Measurements from ENCODE around the gene MSANTD2.
"Not testable (repeated sequence)": the region's sequence is repeated elsewhere in the genome, so short reads cannot be mapped to it uniquely, and the experiment has no call there.

MSANTD2 gene

DNA sequence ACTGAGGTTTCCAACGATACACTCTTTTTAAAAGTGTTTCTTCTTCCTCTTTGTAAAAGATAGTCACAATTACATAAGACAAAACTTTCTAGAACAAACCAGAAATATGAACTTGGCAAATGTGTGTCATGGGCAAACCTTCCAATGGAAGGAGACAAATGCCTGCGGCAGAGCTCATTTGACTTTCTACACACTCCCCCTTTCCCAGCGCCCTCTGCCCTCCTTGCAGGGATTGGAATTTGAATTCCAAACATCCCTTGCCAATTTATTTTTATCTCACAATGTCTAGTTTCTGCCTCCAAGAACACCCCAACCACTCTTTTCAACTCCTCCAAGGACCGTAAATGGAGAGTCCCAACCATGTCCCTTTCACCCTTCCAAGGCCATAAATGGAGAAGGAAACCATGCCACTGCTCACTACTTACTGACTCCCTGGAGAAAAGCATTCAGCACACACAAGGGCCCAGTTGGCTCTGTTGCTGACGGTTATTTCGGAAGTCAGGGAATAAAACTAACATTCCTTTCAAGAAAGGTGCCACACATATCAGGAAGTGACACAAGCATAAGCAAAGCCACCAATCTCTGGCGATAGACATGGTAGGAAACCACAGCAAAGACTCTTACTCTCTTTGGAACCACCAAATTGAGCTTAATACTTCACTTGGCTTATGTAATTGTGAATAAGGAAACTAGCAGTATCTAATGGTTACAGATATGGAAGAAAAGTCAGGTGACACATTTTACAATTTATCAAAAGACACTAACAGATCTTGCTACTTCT lies 23.2 kb downstream of the MSANTD2 start:
- DNase-seq (ENCODE audit: low read depth, low spot score): no peak

DNA sequence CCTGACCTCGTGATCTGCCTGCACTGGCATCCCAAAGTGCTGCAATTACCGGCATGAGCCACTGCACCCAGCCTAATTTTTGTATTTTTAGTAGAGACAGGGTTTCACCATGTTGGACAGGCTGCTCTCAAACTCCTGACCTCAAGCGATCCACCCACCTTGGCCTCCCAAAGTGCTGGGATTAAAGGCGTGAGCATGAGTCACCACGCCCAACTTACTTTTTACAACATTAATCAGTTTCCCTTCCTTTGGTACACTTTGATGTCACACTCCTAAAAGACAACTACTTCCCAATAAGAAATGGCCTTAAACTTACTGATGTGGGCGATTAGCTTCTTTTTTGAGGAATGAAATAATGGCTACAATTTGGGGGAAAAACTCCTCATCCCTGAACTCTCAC lies 29.2 kb downstream of the MSANTD2 start:
- DNase-seq (ENCODE audit: low read depth, low spot score): not testable (repeated sequence)

DNA sequence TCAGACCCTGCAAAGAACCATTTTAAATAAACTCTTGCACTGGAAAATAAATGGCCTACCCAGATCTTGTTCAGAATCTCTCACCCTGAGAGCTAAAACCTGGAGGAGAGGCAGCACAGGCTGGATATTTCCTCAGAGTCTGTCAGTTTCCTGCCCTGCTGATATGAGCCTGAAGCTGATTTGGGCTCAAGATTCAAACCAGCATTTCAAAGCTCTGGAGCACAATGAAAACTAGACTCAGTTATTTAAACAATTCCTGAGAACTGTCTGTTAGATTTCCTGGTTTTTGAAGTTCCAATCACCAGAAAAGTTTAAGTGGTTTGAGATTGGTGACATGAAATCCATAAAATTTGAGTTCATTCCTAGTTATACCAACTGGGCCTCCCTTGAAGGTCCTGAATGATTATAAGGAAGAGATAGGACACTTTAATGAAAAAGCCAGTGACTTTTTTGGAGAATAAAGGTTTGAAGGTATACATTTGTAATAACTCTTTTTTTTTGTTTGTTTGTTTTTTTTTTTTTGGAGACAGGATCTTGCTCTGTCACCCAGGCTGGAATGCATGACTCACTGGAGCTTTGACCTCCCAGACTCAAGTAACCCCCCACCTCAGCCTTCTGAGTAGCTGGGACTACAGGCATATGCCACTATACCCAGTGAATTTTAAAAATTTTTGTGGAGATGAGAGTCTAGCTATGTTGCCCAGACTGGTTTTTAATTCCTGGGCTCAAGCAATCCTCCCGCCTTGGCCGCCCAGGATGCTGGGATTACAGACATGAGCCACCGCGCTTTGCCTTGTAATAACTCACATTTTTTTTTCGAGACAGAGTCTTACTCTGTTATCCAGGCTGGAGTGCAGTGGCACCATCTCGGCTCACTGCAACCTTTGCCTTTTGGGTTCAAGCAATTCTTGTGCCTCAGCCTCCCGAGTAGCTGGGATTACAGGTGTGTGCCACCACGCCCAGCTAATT lies 30.1 kb downstream of the MSANTD2 start:
- DNase-seq (ENCODE audit: low read depth, low spot score): no peak

DNA sequence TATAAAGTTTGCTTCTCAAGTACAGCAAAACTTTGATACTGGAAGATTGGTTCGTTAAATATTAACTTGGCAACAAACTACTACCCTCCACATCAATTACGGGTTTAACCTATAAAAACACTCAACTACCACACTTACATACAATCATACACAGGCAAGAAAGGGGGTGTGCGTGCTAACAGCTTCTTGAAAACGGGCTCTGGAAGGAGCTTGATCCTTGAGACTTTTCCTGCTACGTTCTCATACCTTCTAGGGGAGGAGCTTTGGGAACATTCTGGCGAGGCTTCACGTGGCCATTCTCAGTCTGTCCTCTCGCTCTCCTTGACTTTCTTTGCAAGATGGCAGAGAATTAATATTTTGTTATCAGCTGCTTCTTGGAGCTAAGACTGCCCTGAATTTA lies 31.3 kb downstream of the MSANTD2 start:
- no peak for DNase-seq (ENCODE audit: low read depth, low spot score)

DNA sequence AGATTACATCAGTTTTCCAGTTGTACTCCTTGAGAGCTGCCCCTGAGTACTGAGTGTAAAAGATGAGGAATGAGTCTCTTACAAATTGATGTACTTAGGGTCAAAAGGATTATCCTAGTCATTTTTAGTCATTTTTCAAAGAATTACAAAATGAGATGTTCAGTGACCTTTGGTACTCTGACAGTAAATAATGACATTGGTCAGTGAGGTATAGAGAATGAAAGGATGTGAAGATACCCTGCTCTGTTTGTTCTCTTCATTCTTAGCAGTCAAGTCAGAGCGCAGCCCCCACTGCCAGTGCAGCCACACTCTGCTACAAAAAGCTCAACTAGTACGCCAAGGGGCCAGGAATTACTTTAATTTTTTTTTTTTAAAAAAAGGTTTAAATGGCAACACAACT lies 34.0 kb downstream of the MSANTD2 start:
- no peak for DNase-seq (ENCODE audit: low read depth, low spot score)

DNA sequence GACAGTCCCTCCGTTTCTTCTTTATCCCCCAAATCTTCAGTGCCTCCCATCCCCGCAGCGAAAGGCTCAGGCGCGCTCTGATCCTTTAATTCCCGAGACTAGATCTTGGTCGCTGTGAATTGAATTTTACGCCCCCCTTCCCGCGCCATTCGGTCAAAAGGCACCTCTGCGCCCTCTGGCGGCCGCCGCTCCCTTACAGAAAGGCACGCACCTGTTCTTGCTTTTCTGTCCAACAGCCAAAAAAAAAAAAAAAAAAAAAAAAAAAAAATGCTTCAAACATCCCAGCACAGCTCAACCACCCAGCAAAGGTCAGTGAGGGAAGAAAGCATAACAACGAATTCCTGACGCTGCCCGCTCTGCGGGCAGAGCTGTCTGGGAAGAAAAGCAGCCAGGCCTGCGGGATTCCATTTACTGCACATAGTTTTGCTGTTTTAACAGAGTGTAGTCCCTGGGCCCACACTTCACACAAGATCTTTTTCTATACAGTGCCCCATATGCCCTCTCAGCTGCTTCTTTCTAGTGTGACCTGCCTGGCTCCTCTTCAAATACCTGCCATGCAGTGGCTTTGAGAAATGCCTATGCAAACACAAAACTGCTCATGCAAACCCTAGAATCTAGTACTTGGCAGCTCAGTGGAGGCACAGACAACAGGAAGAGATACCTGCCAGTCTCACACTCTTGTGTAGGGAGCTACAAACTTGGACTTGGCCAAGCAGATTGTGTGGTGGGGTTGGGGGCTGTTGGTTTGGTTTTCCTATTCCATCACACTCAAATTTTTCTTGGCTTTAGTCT lies 36.9 kb downstream of the MSANTD2 start:
- peak; percentile 31 for DNase-seq (ENCODE audit: low read depth, low spot score)

DNA sequence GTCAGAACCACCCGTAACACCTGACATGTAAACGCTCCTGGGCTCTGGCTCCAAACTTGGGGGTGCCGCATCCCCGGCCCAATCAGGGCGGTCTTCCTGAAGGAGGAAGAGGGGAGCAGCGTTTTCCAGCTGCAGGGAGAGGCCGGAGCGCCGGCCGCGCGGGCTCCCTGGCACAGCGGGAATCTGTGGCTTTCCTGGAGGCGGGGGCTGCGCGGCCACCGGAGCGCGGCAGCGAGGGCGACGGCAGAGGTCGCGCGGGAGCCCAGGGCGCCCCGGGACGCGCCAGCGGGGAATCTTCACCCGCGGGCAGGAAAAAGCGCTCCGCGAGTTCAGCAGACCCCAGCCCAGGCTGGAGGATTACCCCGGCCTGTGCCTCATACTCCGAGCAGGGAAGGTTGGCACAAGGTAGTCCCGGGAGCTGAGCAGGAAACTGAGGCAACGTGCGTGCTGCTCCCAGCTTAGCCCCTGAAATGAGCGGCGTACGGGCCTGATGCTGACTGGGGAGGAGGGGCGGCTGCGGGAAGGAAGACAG lies 37.5 kb downstream of the MSANTD2 start:
- DNase-seq (ENCODE audit: low read depth, low spot score): no peak

DNA sequence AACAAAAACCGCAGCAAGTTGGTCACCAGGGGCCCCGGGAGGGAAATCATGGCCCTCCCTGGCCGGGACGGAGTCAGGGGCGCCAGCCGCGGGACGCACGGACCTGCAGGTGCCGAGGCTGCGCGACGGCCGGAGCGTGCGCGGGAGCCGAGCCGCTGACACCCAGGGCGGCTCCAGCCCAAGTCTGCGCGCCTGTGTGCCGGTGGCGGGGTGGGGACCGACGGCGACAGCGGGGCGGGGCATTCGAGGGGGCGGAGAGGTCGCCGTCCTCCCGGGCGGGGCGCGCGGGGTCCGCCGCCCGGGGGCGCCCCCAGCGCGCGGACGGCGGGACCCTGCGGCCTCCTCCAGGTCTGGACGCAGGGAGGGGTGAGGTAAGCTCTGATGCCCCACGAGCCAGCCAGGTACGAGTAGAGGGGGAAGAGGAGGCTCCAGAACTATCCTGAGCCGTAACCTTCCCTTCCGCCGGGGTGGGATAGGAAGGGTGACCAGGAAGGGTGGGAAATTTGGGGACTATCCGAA lies 38.0 kb downstream of the MSANTD2 start, which contains the start of gene ESAM:
Gene ESAM, minus strand, starts transcription at position 186 of the 519 bp plus-strand sequence. Its CDS starts 136 bp downstream, at position 50.
- DNase-seq (ENCODE audit: low read depth, low spot score): no peak

DNA sequence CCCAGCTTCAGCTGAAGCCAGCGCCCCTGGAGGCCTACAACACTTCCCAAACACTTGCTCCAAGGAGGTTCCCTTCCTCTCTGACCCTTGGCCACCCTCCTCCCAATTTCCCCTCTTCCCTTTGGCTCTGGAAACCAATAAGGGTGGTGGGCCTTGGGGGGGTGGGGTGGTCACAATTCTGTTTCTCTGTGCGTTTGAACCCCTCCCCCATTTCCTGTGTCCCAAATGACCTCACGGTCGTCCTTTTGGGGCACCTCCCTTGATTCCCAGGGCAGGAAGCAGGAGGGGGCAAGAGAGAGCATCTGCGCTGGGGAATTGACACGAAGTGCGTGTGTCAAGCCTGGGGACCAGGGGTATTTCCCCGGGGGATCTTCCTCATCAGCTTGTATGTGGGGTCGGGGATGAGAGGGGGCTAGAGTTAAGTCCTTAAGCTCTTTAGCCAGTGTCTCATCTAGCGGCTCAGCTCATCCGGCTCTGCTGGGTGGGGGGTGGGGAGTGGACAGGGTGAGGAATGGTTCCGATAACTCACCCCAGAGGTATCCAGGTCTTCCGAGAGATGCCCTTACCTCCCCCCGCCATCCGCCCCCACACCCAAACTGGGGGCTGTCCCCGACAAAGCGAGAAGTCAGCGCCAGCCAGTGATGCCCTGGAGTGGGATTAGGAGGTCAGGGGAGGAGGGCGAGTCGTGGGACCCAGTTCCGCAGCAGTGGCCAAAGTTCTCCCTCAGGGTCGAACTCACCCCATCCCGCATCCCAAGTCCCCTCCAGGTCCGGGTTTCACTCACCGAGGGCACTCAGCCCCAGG lies 38.7 kb downstream of the MSANTD2 start:
- no peak for DNase-seq (ENCODE audit: low read depth, low spot score)

DNA sequence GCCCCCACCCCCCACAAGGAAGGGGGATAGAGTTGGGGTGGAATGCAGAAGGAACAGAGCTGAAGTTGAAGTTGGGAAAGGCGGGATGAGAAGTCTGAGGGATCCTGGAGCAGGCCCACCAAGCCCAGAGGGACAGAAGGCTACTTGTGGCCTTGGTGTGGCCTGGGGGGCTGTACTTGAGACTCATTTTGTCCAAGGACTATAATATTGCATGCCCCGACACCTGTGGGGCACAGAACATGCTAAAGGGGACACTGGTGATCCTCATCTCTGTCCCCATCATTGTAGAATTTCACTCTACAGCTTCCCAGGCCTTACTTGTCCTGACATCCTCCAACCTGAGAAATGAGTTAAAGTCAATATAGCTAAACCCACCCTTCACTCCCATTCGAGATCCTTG lies 39.4 kb downstream of the MSANTD2 start:
- DNase-seq (ENCODE audit: low read depth, low spot score): no peak

DNA sequence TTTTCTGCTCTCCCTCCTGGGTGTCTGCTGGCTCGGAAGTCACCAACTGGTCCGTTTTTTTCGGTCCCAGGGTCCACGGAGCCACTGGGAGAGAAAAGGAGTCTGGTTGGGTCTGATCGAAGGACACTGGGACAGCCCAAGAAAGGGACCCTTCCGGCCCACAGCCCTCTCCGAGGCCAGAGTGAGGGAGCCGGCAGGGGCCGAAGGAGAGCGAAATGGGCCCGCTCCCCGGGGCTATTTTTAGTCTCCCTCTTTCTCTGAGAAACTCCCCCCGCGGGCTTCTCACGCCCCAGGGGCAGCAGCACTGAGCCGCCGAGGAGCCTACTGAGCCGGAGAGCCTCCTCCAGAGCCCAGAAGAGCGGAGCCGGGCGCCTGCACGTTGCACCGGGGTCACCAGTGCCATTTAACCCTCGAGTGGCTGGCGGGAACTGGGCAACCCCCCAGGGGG lies 40.0 kb downstream of the MSANTD2 start:
- DNase-seq (ENCODE audit: low read depth, low spot score): no peak

DNA sequence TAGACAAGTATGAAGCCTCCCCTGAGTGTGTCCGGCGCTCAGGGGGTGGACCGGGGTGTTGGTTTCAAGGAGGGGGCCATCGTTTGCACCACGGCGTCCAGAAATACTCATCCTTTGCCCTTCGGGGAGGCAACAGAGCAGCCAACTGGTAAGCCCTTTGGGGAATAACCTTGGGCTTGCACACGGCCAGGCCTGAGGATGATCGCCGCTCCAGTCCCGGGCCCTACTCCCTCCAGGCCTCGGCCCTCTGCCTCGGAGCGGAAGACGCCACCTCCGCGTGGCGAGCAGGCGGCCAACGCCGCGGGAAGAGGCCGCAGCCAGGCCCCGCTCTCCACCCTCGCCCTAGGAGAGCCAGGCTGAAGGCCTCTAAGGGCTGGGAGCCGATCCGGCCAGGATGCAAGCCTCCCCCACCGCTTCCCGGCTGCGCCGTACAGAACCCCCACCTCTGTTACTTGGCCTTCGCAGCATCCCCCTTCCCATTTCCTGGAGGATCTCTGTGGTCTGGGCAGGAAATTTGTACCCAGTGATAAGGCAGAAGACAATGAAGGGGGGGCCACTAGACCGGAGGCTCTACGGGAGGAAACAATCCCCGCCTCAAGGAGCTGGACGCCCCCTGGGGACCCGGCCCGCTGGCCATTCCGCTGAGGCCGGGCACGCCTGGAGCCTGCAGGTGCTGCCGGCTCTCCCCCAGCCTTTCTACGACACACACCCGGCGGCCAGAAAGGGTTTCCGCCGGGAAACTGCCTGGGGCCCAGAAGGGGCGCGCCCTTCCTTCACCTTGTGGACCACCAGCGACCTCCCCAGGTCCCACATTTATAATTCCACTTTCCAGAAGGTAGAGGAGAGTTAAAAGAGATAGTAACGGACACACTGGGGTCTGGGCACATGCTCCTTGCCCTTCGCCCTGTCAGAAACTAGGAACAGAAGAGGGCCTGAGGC lies 40.7 kb downstream of the MSANTD2 start:
- DNase-seq (ENCODE audit: low read depth, low spot score): no peak

DNA sequence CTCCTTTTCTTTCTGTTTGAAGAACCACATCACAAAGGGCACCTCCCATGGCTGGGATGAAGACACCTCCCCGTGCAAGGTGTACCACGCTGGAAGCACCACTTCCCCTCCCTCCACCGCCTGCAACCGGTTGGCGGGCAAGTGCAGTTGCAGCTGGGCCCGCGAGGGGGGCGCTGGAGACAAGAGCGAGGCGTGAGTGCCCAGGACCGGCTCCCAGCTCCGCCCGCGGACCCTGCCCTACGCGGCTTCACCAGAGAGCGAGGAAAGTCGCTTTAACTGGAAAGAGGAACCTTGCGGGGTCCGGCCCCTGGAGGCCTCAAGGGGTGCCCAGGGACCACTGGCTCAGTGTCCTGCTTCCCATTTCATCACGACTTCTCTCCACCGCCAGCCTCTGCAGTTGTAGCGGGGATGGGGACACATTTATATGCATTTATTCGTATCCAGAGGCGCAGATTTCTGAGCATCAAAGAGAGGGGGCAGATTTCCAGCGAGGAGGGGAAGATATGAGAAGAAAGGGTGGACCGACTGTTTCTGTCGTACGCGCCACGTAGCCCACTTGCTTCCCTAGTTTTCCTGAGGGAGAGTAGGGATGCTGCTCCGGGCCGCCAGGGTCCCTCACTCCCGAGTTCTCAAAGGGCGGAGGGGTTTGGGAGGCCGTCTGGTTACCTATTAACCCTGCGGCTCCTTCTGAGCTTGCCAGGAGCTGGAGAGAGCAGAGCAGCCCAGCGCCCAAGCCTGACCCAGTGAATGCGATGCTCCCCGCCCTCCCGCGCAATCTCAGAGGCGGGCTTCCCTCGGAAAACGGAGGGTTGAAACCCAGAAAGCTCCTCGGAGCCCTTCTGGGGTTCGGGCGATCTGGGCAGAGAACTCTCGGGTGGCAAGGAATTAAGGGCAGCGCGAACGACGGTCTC lies 41.6 kb downstream of the MSANTD2 start:
- no peak for DNase-seq (ENCODE audit: low read depth, low spot score)

DNA sequence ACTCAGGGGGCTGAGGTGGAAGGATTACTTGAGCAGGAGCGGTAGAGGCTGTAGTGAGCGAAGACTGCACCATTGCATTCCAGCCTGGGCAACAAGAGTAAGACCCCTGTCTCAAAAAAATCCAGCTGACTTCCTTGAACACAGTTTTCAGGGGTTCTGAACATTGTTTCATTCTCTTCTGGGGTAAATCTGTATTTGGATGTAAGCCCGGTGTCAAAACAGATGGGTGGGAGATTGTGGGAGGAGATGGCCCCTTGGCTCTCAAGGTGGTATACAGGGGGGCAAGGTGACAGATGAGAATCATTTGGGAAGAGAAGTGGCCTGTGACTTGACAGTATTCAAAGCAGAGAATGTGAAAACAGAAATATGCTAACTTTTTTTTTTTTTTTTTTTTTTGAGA lies 42.9 kb downstream of the MSANTD2 start:
- DNase-seq (ENCODE audit: low read depth, low spot score): no peak

DNA sequence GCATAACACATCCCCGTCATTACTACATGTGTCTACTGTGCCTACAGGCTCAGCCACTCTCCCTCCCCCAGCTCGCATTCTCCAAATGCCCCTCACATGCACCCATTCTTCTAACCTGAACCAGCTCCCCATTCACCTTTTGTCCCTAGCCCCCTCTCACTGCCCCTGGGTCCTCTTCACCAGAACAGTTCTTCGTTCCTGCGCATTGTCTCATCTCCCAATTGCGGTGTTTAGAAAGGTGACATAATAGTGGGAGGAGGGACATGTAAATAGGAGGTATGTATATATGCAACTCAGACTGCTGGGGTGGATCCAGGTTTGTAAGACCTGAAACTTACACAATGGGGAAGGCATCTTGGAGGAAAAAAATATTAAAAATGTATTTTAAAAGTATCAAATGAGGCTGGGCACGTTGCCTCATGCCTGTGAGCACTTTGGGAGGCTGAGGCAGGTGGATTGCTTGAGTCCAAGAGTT lies 43.4 kb downstream of the MSANTD2 start:
- no peak for DNase-seq (ENCODE audit: low read depth, low spot score)

DNA sequence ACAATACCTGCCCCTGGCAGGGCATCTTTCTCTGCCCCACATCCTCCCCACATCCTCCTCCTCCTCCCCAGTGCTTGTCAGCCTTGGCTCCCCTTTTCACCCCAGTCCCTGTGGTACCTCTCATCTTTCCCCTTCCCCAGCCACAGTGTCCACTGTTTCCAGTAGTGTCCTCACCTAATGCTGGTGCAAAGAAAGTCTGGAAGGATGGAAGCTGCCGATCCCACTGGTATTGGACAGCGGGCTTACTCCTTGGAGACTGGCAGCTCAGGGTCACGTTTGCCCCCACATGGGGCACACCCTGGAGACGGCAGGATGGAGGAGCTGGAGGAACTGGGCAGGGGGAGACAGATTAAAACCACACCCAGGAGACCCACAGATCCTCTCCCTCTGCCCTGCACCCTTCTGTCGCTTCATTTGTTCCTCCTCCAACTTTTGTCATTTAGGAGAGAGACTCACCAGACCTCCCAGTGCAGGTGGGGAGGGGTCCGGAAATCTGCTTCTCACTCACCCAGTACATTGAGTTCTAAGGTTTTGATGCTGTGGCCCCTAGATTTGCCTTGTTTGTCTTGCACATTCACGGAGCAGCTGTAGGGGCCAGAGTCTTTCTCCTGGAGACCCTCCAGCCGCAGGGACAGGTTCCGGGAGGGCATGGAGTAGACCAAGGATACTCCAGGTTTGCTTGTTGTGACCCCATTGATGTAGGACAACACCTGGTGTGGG lies 44.0 kb downstream of the MSANTD2 start:
- DNase-seq (ENCODE audit: low read depth, low spot score): no peak

DNA sequence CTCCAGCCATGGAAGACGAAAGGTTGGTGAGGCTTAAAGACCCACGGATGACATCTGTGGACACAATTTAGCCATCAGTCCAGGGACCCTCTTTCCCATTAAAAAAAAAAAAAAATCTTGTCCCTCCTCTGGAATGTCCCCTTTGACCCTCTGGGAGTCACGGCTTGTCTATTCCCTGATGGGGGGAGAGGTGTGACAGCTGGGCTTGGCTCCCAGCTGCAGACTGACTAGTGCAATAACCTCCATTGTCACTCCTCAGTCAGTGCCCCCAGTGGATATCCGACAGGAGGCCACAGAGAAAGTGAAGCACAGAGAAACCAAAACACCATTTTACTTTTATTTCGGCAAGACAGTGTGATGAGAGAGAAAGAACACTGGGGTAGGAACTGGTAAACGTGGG lies 45.5 kb downstream of the MSANTD2 start:
- DNase-seq (ENCODE audit: low read depth, low spot score): no peak

All from smooth muscle cell of the brain vasculature (primary cell).